ENCODE measurements around the gene RABGAP1L. TPM values are rescaled to one million over a fixed set of nuclear protein-coding genes. Genes with fewer than 3 reads are reported as not detected.

Gene RABGAP1L
- total and polyA plus RNA-seq, 2 of the 8 experiments (the other 6 are each of a cell fraction or from before 2014, with no cell fraction given), result 33.3 to 156 TPM

DNA sequence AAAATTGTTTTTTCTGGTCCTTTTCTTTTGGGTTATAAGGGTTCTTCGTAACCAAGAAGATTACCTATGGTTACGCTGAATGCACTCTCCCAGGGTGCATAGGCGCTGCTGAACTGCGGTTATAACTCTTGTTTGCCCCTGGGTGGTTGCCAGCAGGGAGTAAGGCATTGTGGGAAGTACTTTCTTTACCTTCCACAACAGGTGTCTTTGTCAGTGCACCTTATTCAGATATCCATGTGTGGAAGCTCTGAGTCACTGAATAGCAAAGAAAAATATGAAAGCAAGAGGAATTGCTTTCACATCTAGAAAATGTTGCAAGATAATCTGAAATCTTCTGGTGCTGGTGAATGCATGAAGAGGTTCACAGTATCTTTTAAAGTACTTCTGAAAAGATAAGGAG lies 716.0 kb downstream of the RABGAP1L start (continued):
- TF ChIP-seq KDM4A (IDR thresholded peaks at IDR 0.05; ENCODE audit: low read depth, low read length, severe bottlenecking), result no peak
- no peak for TF ChIP-seq SUZ12 (IDR thresholded peaks at IDR 0.05; ENCODE audit: low read length)
- TF ChIP-seq JUND (IDR thresholded peaks at IDR 0.05; ENCODE audit: low read length), result peak; percentile 30; the same call in 1 of the 2 replicates
- TF ChIP-seq, protein P1, sequence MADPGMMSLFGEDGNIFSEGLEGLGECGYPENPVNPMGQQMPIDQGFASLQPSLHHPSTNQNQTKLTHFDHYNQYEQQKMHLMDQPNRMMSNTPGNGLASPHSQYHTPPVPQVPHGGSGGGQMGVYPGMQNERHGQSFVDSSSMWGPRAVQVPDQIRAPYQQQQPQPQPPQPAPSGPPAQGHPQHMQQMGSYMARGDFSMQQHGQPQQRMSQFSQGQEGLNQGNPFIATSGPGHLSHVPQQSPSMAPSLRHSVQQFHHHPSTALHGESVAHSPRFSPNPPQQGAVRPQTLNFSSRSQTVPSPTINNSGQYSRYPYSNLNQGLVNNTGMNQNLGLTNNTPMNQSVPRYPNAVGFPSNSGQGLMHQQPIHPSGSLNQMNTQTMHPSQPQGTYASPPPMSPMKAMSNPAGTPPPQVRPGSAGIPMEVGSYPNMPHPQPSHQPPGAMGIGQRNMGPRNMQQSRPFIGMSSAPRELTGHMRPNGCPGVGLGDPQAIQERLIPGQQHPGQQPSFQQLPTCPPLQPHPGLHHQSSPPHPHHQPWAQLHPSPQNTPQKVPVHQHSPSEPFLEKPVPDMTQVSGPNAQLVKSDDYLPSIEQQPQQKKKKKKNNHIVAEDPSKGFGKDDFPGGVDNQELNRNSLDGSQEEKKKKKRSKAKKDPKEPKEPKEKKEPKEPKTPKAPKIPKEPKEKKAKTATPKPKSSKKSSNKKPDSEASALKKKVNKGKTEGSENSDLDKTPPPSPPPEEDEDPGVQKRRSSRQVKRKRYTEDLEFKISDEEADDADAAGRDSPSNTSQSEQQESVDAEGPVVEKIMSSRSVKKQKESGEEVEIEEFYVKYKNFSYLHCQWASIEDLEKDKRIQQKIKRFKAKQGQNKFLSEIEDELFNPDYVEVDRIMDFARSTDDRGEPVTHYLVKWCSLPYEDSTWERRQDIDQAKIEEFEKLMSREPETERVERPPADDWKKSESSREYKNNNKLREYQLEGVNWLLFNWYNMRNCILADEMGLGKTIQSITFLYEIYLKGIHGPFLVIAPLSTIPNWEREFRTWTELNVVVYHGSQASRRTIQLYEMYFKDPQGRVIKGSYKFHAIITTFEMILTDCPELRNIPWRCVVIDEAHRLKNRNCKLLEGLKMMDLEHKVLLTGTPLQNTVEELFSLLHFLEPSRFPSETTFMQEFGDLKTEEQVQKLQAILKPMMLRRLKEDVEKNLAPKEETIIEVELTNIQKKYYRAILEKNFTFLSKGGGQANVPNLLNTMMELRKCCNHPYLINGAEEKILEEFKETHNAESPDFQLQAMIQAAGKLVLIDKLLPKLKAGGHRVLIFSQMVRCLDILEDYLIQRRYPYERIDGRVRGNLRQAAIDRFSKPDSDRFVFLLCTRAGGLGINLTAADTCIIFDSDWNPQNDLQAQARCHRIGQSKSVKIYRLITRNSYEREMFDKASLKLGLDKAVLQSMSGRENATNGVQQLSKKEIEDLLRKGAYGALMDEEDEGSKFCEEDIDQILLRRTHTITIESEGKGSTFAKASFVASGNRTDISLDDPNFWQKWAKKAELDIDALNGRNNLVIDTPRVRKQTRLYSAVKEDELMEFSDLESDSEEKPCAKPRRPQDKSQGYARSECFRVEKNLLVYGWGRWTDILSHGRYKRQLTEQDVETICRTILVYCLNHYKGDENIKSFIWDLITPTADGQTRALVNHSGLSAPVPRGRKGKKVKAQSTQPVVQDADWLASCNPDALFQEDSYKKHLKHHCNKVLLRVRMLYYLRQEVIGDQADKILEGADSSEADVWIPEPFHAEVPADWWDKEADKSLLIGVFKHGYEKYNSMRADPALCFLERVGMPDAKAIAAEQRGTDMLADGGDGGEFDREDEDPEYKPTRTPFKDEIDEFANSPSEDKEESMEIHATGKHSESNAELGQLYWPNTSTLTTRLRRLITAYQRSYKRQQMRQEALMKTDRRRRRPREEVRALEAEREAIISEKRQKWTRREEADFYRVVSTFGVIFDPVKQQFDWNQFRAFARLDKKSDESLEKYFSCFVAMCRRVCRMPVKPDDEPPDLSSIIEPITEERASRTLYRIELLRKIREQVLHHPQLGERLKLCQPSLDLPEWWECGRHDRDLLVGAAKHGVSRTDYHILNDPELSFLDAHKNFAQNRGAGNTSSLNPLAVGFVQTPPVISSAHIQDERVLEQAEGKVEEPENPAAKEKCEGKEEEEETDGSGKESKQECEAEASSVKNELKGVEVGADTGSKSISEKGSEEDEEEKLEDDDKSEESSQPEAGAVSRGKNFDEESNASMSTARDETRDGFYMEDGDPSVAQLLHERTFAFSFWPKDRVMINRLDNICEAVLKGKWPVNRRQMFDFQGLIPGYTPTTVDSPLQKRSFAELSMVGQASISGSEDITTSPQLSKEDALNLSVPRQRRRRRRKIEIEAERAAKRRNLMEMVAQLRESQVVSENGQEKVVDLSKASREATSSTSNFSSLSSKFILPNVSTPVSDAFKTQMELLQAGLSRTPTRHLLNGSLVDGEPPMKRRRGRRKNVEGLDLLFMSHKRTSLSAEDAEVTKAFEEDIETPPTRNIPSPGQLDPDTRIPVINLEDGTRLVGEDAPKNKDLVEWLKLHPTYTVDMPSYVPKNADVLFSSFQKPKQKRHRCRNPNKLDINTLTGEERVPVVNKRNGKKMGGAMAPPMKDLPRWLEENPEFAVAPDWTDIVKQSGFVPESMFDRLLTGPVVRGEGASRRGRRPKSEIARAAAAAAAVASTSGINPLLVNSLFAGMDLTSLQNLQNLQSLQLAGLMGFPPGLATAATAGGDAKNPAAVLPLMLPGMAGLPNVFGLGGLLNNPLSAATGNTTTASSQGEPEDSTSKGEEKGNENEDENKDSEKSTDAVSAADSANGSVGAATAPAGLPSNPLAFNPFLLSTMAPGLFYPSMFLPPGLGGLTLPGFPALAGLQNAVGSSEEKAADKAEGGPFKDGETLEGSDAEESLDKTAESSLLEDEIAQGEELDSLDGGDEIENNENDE (IDR thresholded peaks at IDR 0.05; ENCODE audit: insufficient replicate concordance, low read length), result peak; percentile 21
- TF ChIP-seq CHD2 (IDR thresholded peaks at IDR 0.05; ENCODE audit: low read length), result no peak
- TF ChIP-seq CREB1 (IDR thresholded peaks at IDR 0.05), result no peak
- TF ChIP-seq BCL11A (IDR thresholded peaks at IDR 0.05; ENCODE audit: low read depth in 2 of 2, low read length in 2 of 2), result no peak
- TF ChIP-seq RAD21 (IDR thresholded peaks at IDR 0.05 in 1 of 2, conservative IDR thresholded peaks at IDR 0.05 in 1 of 2; ENCODE audit: low read depth in 2 of 2, low read length in 2 of 2), result 0 out of 4 replicates have a peak, but pooled peaks of 1 of the 2 experiments have one; percentile 9
- TF ChIP-seq EGR1 (IDR thresholded peaks at IDR 0.05; ENCODE audit: borderline replicate concordance, low read depth, low read length), result no peak
- 0 out of 4 replicates have a peak, but pooled peaks of 1 of the 2 experiments have one; percentile 78 for TF ChIP-seq HDAC2 (IDR thresholded peaks at IDR 0.05; ENCODE audit: borderline replicate concordance in 1 of 2, low read depth in 2 of 2, low read length in 2 of 2)
- TF ChIP-seq TBP (IDR thresholded peaks at IDR 0.05; ENCODE audit: low read depth, low read length), result peak; percentile 56; the same call in 1 of the 2 replicates

Measured in H1 (cell line).